NB4 (cell line): ENCODE measurements around the gene KCTD17.

Source experiments
- DNase-seq: peaks from one replicate; pipeline ENCODE4 v3.0.0; 2010; ENCODE audit warnings: low read depth
- H3K4me3 ChIP-seq: one replicate; pipeline ENCODE4 v1.5.1; 2011; ENCODE audit warnings: mild to moderate bottlenecking, low read depth, low read length, moderate library complexity
- MYC ChIP-seq: IDR thresholded peaks from 2 replicates; pipeline ENCODE4 v1.6.1; 2011; ENCODE audit warnings: low read depth, low read length
- POLR2A ChIP-seq: IDR thresholded peaks from 2 replicates; pipeline ENCODE4 v1.6.1; 2011; ENCODE audit warnings: mild to moderate bottlenecking; ENCODE audit not compliant: insufficient read length; ENCODE audit errors: extremely low read depth
- TF ChIP-seq, protein P1 (sequence below): IDR thresholded peaks from one replicate; pipeline ENCODE4 v1.5.1; 2012; ENCODE audit warnings: low read depth, low read length
- TF ChIP-seq, protein P2 (sequence below): IDR thresholded peaks from 2 replicates; pipeline ENCODE4 v1.6.1; 2011; ENCODE audit warnings: low read depth, low read length

KCTD17 gene

GRCh38 chr22:37039466-37039865, 12.1 kb upstream of the KCTD17 start:
- no peak for DNase-seq
- TF ChIP-seq, protein P1, sequence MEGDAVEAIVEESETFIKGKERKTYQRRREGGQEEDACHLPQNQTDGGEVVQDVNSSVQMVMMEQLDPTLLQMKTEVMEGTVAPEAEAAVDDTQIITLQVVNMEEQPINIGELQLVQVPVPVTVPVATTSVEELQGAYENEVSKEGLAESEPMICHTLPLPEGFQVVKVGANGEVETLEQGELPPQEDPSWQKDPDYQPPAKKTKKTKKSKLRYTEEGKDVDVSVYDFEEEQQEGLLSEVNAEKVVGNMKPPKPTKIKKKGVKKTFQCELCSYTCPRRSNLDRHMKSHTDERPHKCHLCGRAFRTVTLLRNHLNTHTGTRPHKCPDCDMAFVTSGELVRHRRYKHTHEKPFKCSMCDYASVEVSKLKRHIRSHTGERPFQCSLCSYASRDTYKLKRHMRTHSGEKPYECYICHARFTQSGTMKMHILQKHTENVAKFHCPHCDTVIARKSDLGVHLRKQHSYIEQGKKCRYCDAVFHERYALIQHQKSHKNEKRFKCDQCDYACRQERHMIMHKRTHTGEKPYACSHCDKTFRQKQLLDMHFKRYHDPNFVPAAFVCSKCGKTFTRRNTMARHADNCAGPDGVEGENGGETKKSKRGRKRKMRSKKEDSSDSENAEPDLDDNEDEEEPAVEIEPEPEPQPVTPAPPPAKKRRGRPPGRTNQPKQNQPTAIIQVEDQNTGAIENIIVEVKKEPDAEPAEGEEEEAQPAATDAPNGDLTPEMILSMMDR, result no peak
- TF ChIP-seq, protein P2, sequence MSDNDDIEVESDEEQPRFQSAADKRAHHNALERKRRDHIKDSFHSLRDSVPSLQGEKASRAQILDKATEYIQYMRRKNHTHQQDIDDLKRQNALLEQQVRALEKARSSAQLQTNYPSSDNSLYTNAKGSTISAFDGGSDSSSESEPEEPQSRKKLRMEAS, result no peak
- no peak for TF ChIP-seq MYC
- TF ChIP-seq POLR2A, result no peak
- H3K4me3 ChIP-seq, result no peak overlapping the region

DNA sequence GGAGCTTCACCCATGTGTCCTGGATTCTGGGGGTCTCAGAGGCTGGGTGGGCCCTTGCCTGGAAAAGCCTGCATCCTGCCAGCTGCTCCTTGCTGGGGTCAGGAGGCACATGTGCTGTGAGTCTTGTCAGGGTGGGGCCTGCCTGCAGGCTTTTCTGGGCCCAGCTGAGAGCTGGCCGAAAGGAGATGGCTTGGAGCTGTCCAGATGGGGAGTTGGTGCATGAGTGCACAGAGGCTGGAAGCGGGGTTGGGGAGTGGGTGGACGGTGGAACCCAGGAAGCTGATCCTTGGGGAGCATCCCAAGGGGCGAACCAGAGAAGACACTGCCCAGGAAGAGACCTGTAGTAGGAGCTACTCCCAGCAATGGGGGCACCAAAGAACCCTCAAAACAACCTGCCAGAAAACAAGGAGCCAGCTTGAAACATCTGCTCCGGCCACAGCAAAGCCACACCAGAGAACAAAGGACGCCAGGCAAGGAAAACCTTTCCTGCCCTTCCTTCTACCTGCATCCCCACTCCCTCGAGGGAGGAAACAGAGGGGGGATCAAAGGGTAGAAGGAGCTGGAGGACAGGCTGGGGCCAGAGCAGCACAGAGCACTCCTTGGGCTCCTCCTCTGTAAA, 8.2 kb upstream of the KCTD17 start:
- DNase-seq, result no peak
- no peak overlapping the region for H3K4me3 ChIP-seq
- no peak for TF ChIP-seq POLR2A
- TF ChIP-seq, protein P1, result no peak
- TF ChIP-seq, protein P2, result no peak
- TF ChIP-seq MYC, result no peak

DNA sequence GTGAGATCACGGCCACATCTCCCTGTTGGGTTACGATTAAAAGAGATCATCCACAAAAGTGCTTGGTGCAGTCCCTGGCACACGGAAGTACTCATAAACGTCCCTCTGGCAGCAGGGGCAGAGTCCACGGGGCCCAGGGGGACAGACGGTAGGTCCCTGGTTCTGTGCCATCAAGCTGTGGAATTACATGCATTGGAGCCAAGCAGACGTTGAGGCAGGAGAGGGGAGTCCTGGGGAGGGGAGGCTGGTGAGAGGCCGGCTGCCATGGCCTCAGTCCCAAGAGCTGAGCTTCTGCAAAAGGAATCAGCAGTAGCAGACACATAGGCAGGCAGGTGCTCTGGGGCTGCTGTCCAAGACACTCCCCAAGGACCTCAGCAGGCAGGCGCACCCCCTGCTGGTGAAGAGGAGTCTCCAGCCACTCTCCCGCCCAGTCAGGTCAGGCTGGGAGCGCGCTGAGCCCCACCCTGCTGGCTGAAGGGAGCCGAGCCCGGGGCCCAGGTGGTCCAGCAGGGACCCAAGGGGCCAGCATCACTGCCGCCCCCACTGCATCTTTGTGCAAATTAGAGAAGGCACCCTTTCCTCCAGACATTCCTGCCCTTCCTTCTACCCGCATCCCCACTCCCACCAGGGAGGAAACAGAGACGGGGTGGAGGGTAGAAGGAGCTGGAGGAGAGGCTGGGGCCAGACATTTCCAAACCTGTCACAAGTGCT, 7.6 kb upstream of the KCTD17 start:
- H3K4me3 ChIP-seq, result no peak overlapping the region
- DNase-seq, result peak; percentile 82
- TF ChIP-seq POLR2A, result no peak
- TF ChIP-seq, protein P1, result peak; percentile 71
- TF ChIP-seq, protein P2, result no peak

- TF ChIP-seq POLR2A, result no peak
- TF ChIP-seq, protein P1, result no peak
- TF ChIP-seq, protein P2, result no peak
- no peak for TF ChIP-seq MYC
- no peak for DNase-seq
- no peak overlapping the region for H3K4me3 ChIP-seq
These were observed 6.6 kb upstream of the KCTD17 start for GRCh38 chr22:37044634-37045625.

DNA sequence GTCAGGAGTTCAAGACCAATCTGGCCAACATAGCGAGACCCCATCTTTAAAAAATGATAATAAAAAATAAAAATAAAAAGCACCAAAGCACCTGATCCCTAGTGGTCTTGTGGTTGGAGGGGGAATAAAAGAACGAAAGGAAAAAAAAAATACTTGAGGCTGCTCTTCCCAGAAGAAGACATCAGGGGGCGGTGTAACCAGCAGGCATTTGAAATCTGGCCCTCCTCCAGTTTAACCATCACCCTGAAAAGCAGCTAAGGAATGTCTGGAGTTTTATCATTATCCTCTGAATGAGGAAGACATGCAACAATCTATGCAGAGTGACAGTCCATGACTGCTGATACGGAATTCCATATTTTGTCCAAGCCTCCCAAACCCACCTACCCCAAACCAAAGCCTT, 5.6 kb upstream of the KCTD17 start:
- H3K4me3 ChIP-seq, result no peak overlapping the region
- peak; percentile 35 for DNase-seq
- TF ChIP-seq, protein P1, result peak; percentile 70
- TF ChIP-seq, protein P2, result no peak
